Measurements from ENCODE around the gene PRKCD. TPM values are rescaled to one million over a fixed set of nuclear protein-coding genes. Genes with fewer than 3 reads are reported as not detected.

PRKCD gene
- total and polyA plus RNA-seq, 9 of the 15 experiments (the other 6 are each of a cell fraction or from before 2014, with no cell fraction given) = 2.5 to 19.5 (median 6.1) TPM

GRCh38 chr3:53155760-53156159 lies 5.2 kb upstream of the PRKCD start:
- intact Hi-C loops (cut with micrococcal nuclease) = no loop called here
- DNase-seq (ENCODE audit: extremely low read depth in 1 of 4, low spot score in 3 of 4) = no peak
- ATAC-seq = no peak
- no peaks in the 10 kb centered on the region for H3K9me1 ChIP-seq (ENCODE audit: control insufficient read depth, insufficient read depth, low read length)
- CTCF ChIA-PET (ENCODE audit: low intra/inter-chr PET ratio) = no interaction called here
- 31% methylated on average over 4 of the region's 6 CpGs for WGBS (ENCODE audit: insufficient coverage, low coverage, missing lambda C conversion rate)
- no peak overlapping the region for H3K9ac ChIP-seq (ENCODE audit: insufficient read depth in 1 of 2, low read depth in 2 of 2, low read length in 2 of 2)
- no peak overlapping the region for H3K4me3 ChIP-seq
- no peaks in the 10 kb centered on the region for H3K9me3 ChIP-seq (replicated peaks; ENCODE audit: control insufficient read depth, insufficient read depth, low read depth, low read length)
- peaks cover 0 to 17% of the 10 kb centered on the region in 2 experiments; a peak in 2 of 5 replicates for H3K27me3 ChIP-seq (ENCODE audit: control insufficient read depth in 2 of 2, insufficient read depth in 2 of 2, low read length in 2 of 2)
- H4K20me1 ChIP-seq (replicated peaks; ENCODE audit: control insufficient read depth, insufficient read depth, low read length) = no peaks in the 10 kb centered on the region; the same call in 1 of the 2 replicates
- POLR2A ChIA-PET = no interaction called here
- no peaks in the 10 kb centered on the region for H3K79me2 ChIP-seq (ENCODE audit: control insufficient read depth, insufficient read depth, low read length)
- TF ChIP-seq MAFG (tag; conservative IDR thresholded peaks at IDR 0.05) = no peak
- TF ChIP-seq MXI1 (IDR thresholded peaks at IDR 0.05; ENCODE audit: low read depth, low read length) = no peak
- no peak for TF ChIP-seq EP400 (IDR thresholded peaks at IDR 0.05)
- no peak for TF ChIP-seq ZKSCAN3 (CRISPR knock-in tag; IDR thresholded peaks at IDR 0.05)
- TF ChIP-seq ZNF507 (tag; conservative IDR thresholded peaks at IDR 0.05) = no peak
- no peak for TF ChIP-seq ZNF830 (CRISPR knock-in tag; IDR thresholded peaks at IDR 0.05)
- no peak for TF ChIP-seq RNF2 (IDR thresholded peaks at IDR 0.05)
- TF ChIP-seq NFXL1 (CRISPR knock-in tag; IDR thresholded peaks at IDR 0.05) = no peak
- TF ChIP-seq MBD2 (IDR thresholded peaks at IDR 0.05; ENCODE audit: borderline replicate concordance, low read depth) = no peak
- TF ChIP-seq ILF3 (IDR thresholded peaks at IDR 0.05; ENCODE audit: borderline replicate concordance) = no peak
- TF ChIP-seq ZNF316 (IDR thresholded peaks at IDR 0.05) = no peak
- TF ChIP-seq FUS (optimal IDR thresholded peaks at IDR 0.05; ENCODE audit: low read depth, low read length) = no peak
- no peak overlapping the region for H2AFZ ChIP-seq (ENCODE audit: low read depth, low read length)
- in situ Hi-C loops (cut with MboI) = no loop called here
- H3K4me2 ChIP-seq (ENCODE audit: insufficient read depth, low read length) = no peak overlapping the region
- no peak overlapping the region for H3K27ac ChIP-seq (ENCODE audit: extremely low read depth, low read depth, low read length)
- no peak for FAIRE-seq
- no peaks in the 10 kb centered on the region for H3K36me3 ChIP-seq (ENCODE audit: control insufficient read depth, insufficient read depth, low read length)
- no TSS peak for BruUV-seq (replicated peaks)
- H3K4me1 ChIP-seq (replicated peaks in 1 of 2; ENCODE audit: control insufficient read depth in 2 of 2, insufficient read depth in 2 of 2, low read length in 2 of 2) = peaks cover 0 to 19% of the 10 kb centered on the region in 2 experiments; a peak in 3 of 5 replicates
